NCI-H748 (cell line): Measurements from ENCODE around the gene MOCOS.

Experiments used
- DNase-seq: peaks from one replicate; lab custom pipeline; 2025; ENCODE audit not compliant: unreplicated experiment; lab: John Stamatoyannopoulos, UW

MOCOS gene

GRCh38 chr18:36299015-36299414 lies 111.7 kb downstream of the MOCOS start:
- no peak for DNase-seq

GRCh38 chr18:36300211-36300610 lies 112.9 kb downstream of the MOCOS start:
- DNase-seq = no peak

- no peak for DNase-seq
Observed at GRCh38 chr18:36301884-36302283, 114.6 kb downstream of the MOCOS start.

GRCh38 chr18:36302676-36303075 lies 115.4 kb downstream of the MOCOS start:
- no peak for DNase-seq

GRCh38 chr18:36303211-36303844 lies 116.0 kb downstream of the MOCOS start:
- no peak for DNase-seq

GRCh38 chr18:36304723-36305122 lies 117.4 kb downstream of the MOCOS start:
- DNase-seq = no peak

- DNase-seq = no peak
Observed at GRCh38 chr18:36305375-36305774, 118.1 kb downstream of the MOCOS start.

- no peak for DNase-seq
Observed at GRCh38 chr18:36307513-36307912, 120.2 kb downstream of the MOCOS start.

- no peak for DNase-seq
Observed at GRCh38 chr18:36308711-36309435, 121.6 kb downstream of the MOCOS start.

- DNase-seq = no peak
Observed at GRCh38 chr18:36309436-36310391, 122.4 kb downstream of the MOCOS start.

- DNase-seq = no peak
Observed at GRCh38 chr18:36311026-36311570, 123.8 kb downstream of the MOCOS start.

- no peak for DNase-seq
Observed at GRCh38 chr18:36312806-36313395, 125.6 kb downstream of the MOCOS start.

GRCh38 chr18:36314098-36314497 lies 126.8 kb downstream of the MOCOS start:
- DNase-seq = no peak

- no peak for DNase-seq
Observed at GRCh38 chr18:36314754-36315153, 127.5 kb downstream of the MOCOS start.

- DNase-seq = no peak
Observed at GRCh38 chr18:36315736-36316135, 128.4 kb downstream of the MOCOS start.

GRCh38 chr18:36316246-36316645 lies 128.9 kb downstream of the MOCOS start:
- no peak for DNase-seq
